Mesenchymal stem cell (in vitro differentiated cells and primary cell): ENCODE measurements around the gene COL11A1.

Source experiments
- DNase-seq: peaks from one replicate; pipeline ENCODE4 v3.0.0-alpha.2; 2013
- H2AFZ ChIP-seq: one replicate; pipeline ENCODE4 v1.6.1; 2013; ENCODE audit warnings: low read depth, mild to moderate bottlenecking, control low read depth, inconsistent platforms, low read length, moderate library complexity
- H2AK5ac ChIP-seq: 2 replicates; pipeline ENCODE4 v1.6.1; 2013; ENCODE audit warnings: low read length, moderate library complexity, mild to moderate bottlenecking, inconsistent platforms; ENCODE audit not compliant: severe bottlenecking
- H2BK120ac ChIP-seq: one replicate; pipeline ENCODE4 v1.6.1; 2013; ENCODE audit warnings: low read depth, mild to moderate bottlenecking, inconsistent platforms, low read length, moderate library complexity
- H2BK12ac ChIP-seq, 2 experiments: one replicate each; pipeline ENCODE4 v1.6.1; 2013; ENCODE audit warnings: inconsistent platforms in 2 of 2, low read length in 2 of 2, mild to moderate bottlenecking in 2 of 2, moderate library complexity in 2 of 2, control low read depth in 1 of 2
- H2BK15ac ChIP-seq: one replicate; pipeline ENCODE4 v1.6.1; 2013; ENCODE audit warnings: mild to moderate bottlenecking, low read depth, inconsistent platforms; ENCODE audit not compliant: poor library complexity, severe bottlenecking
- H2BK5ac ChIP-seq: 2 replicates; pipeline ENCODE4 v1.6.1; 2013; ENCODE audit warnings: low read depth, mild to moderate bottlenecking, low read length, control low read depth, inconsistent platforms; ENCODE audit not compliant: poor library complexity, severe bottlenecking
- H3K14ac ChIP-seq, 2 experiments: one replicate each; pipeline ENCODE4 v1.6.1; 2013; ENCODE audit warnings: inconsistent platforms in 2 of 2, low read length in 2 of 2, control low read depth in 1 of 2, mild to moderate bottlenecking in 1 of 2, moderate library complexity in 1 of 2
- H3K18ac ChIP-seq, 2 experiments: one replicate each; pipeline ENCODE4 v1.6.1; 2013; ENCODE audit warnings: inconsistent platforms in 2 of 2, low read length in 2 of 2, control low read depth in 1 of 2, low read depth in 1 of 2, mild to moderate bottlenecking in 1 of 2
- H3K23ac ChIP-seq, 2 experiments: one replicate each; pipeline ENCODE4 v1.6.1; 2013; ENCODE audit warnings: inconsistent platforms in 2 of 2, low read length in 2 of 2, mild to moderate bottlenecking in 2 of 2, moderate library complexity in 2 of 2, control low read depth in 1 of 2
- H3K27ac ChIP-seq: 2 replicates; pipeline ENCODE4 v1.5.1; 2013; ENCODE audit warnings: mild to moderate bottlenecking, moderate library complexity, low read length, control low read depth, inconsistent platforms; ENCODE audit not compliant: poor library complexity, severe bottlenecking
- H3K27me3 ChIP-seq, 2 experiments: 2 replicates each; pipeline versions ENCODE4 v1.6.1 to v1.7.0; 2013; ENCODE audit warnings: low read length in 2 of 2, mild to moderate bottlenecking in 2 of 2, moderate library complexity in 2 of 2, control low read depth in 1 of 2, inconsistent platforms in 1 of 2; ENCODE audit not compliant: control insufficient read depth in 1 of 2, insufficient read depth in 1 of 2
- H3K36me3 ChIP-seq, 2 experiments: 2 replicates each; pipeline versions ENCODE4 v1.6.1 to v1.7.0; 2013; ENCODE audit warnings: low read length in 2 of 2, control low read depth in 1 of 2, inconsistent platforms in 1 of 2, low read depth in 1 of 2, mild to moderate bottlenecking in 1 of 2; ENCODE audit not compliant: insufficient read depth in 2 of 2, control insufficient read depth in 1 of 2
- H3K4ac ChIP-seq, 2 experiments: one replicate each; pipeline ENCODE4 v1.6.1; 2013; ENCODE audit warnings: inconsistent platforms in 2 of 2, low read length in 2 of 2, mild to moderate bottlenecking in 2 of 2, moderate library complexity in 2 of 2, control low read depth in 1 of 2, low read depth in 1 of 2
- H3K4me1 ChIP-seq: 2 replicates; pipeline ENCODE4 v1.6.1; 2013; ENCODE audit warnings: low read depth, low read length, control low read depth; ENCODE audit not compliant: control insufficient read depth, insufficient read depth
- H3K4me2 ChIP-seq: 2 replicates; pipeline ENCODE4 v1.6.1; 2013; ENCODE audit warnings: low read length, mild to moderate bottlenecking, inconsistent platforms; ENCODE audit not compliant: poor library complexity, severe bottlenecking
- H3K4me3 ChIP-seq, 2 experiments: 2 replicates each; pipeline versions ENCODE4 v1.5.1 to v1.7.0; 2013; ENCODE audit warnings: low read length in 2 of 2, mild to moderate bottlenecking in 2 of 2, control low read depth in 1 of 2, low read depth in 1 of 2; ENCODE audit not compliant: insufficient read depth in 1 of 2
- H3K79me1 ChIP-seq: replicated peaks from 2 replicates; pipeline ENCODE4 v1.6.1; 2013; ENCODE audit warnings: mild to moderate bottlenecking, control low read depth, low read length, inconsistent platforms; ENCODE audit not compliant: poor library complexity, severe bottlenecking
- H3K9ac ChIP-seq: 2 replicates; pipeline ENCODE4 v1.7.0; 2013; ENCODE audit warnings: mild to moderate bottlenecking, low read length, moderate library complexity
- H3K9me3 ChIP-seq: 2 replicates; pipeline ENCODE4 v1.7.0; 2013; ENCODE audit warnings: mild to moderate bottlenecking, low read length; ENCODE audit not compliant: control insufficient read depth
- H4K8ac ChIP-seq: one replicate; pipeline ENCODE4 v1.6.1; 2013; ENCODE audit warnings: inconsistent platforms, mild to moderate bottlenecking, low read length, moderate library complexity
- H4K91ac ChIP-seq: one replicate; pipeline ENCODE4 v1.6.1; 2013; ENCODE audit warnings: mild to moderate bottlenecking, low read length, inconsistent platforms
- WGBS: methylation state at CpG from one replicate; pipeline ENCODE4 v1.1.7; 2013; ENCODE audit warnings: mixed read lengths; 5-methylcytosine and 5-hydroxymethylcytosine counted together

COL11A1 gene

GRCh38 chr1:102961549-102961948 is 146.8 kb downstream of the COL11A1 start:
- Histone ChIP-seq H2AK5ac (no peak overlapping the region), H3K9me3 (no peaks in the 10 kb centered on the region)
- 93% methylated on average over 2 of the region's 2 CpGs for WGBS

GRCh38 chr1:102954576-102954975 is 153.7 kb downstream of the COL11A1 start:
- no peak overlapping the region for H3K9ac ChIP-seq
- peaks cover 0 to 11% of the 10 kb centered on the region in 2 experiments for H3K36me3 ChIP-seq
- H3K4ac ChIP-seq, result no peak overlapping the region
- no peaks in the 10 kb centered on the region for H3K79me1 ChIP-seq
- no peak overlapping the region for H3K14ac ChIP-seq
- no peak overlapping the region for H2BK12ac ChIP-seq
- no peak overlapping the region for H3K27ac ChIP-seq
- no peak overlapping the region for H3K4me2 ChIP-seq
- no peak overlapping the region for H2AFZ ChIP-seq
- no peak overlapping the region for H3K4me3 ChIP-seq
- H2BK15ac ChIP-seq, result no peak overlapping the region
- H3K4me1 ChIP-seq, result no peaks in the 10 kb centered on the region
- no peak overlapping the region for H4K8ac ChIP-seq
- DNase-seq, result no peak
- H3K27me3 ChIP-seq, result no peaks in the 10 kb centered on the region
- WGBS, result 98% methylated on average over 14 of the region's 14 CpGs
- no peak overlapping the region for H2BK5ac ChIP-seq
- no peak overlapping the region for H2AK5ac ChIP-seq
- no peaks in the 10 kb centered on the region for H3K9me3 ChIP-seq
- H4K91ac ChIP-seq, result no peak overlapping the region
- H2BK120ac ChIP-seq, result no peak overlapping the region
- no peak overlapping the region for H3K18ac ChIP-seq
- no peak overlapping the region for H3K23ac ChIP-seq

More at GRCh38 chr1:102961549-102961948, 146.8 kb downstream of the COL11A1 start:
- Histone ChIP-seq H3K4me2 (no peak overlapping the region), H3K23ac (no peak overlapping the region), H2BK5ac (no peak overlapping the region), H3K4me1 (no peaks in the 10 kb centered on the region), H3K79me1 (peaks cover 4% of the 10 kb centered on the region), H3K36me3 (peaks cover 0 to 10% of the 10 kb centered on the region in 2 experiments), H3K4ac (no peak overlapping the region), H3K27me3 (no peaks in the 10 kb centered on the region), H2BK120ac (no peak overlapping the region), H3K9ac (no peak overlapping the region), H4K8ac (no peak overlapping the region), H4K91ac (no peak overlapping the region), H2AFZ (no peak overlapping the region), H2BK12ac (no peak overlapping the region), H3K18ac (no peak overlapping the region), H3K14ac (no peak overlapping the region), H3K27ac (no peak overlapping the region), H3K4me3 (no peak overlapping the region), H2BK15ac (no peak overlapping the region)
- DNase-seq, result no peak

GRCh38 chr1:102952400-102952799 is 155.9 kb downstream of the COL11A1 start:
- Histone ChIP-seq H3K4me1 (no peaks in the 10 kb centered on the region), H3K27ac (no peak overlapping the region), H3K4ac (no peak overlapping the region), H4K8ac (no peak overlapping the region), H3K9ac (no peak overlapping the region), H3K36me3 (peaks cover 0 to 8% of the 10 kb centered on the region in 2 experiments), H2BK5ac (no peak overlapping the region), H3K23ac (no peak overlapping the region), H3K14ac (no peak overlapping the region), H2AFZ (no peak overlapping the region), H3K79me1 (no peaks in the 10 kb centered on the region), H3K9me3 (no peaks in the 10 kb centered on the region), H4K91ac (no peak overlapping the region), H3K4me2 (no peak overlapping the region), H2BK120ac (no peak overlapping the region), H2BK15ac (no peak overlapping the region), H2AK5ac (no peak overlapping the region), H2BK12ac (no peak overlapping the region), H3K4me3 (no peak overlapping the region), H3K18ac (no peak overlapping the region), H3K27me3 (no peaks in the 10 kb centered on the region)
- no peak for DNase-seq

DNA sequence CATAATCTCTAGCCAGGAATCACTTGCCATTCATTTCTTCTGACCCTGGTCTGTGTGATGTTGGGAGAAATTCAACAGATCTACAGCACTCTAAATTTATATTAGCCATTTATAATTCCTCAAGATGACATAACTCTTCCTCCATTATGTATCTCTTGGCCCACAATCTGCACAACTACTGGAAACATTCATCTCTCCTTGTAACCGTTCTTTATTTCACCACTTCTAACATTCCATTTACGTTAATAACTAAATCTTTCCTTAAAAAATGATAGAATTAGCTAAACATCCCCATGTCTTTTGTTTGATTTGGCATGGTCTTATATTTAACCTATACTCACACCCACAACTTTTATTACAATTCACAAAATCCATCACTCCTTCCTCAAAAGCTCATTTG is 166.0 kb downstream of the COL11A1 start:
- no peaks in the 10 kb centered on the region for H3K9me3 ChIP-seq
- no peak for DNase-seq
- H2BK15ac ChIP-seq, result no peak overlapping the region
- H2BK5ac ChIP-seq, result no peak overlapping the region
- no peak overlapping the region for H3K9ac ChIP-seq
- H4K8ac ChIP-seq, result no peak overlapping the region
- H3K4me3 ChIP-seq, result no peak overlapping the region
- no peak overlapping the region for H2AK5ac ChIP-seq
- H3K14ac ChIP-seq, result no peak overlapping the region
- peaks cover 2% of the 10 kb centered on the region for H3K79me1 ChIP-seq
- H3K18ac ChIP-seq, result no peak overlapping the region
- H3K4me1 ChIP-seq, result no peaks in the 10 kb centered on the region
- no peak overlapping the region for H4K91ac ChIP-seq
- no peaks in the 10 kb centered on the region for H3K27me3 ChIP-seq
- 93% methylated on average over 2 of the region's 2 CpGs for whole genome bisulfite sequencing
- H3K4me2 ChIP-seq, result no peak overlapping the region
- no peak overlapping the region for H2BK120ac ChIP-seq
- no peak overlapping the region for H3K23ac ChIP-seq
- H2AFZ ChIP-seq, result no peak overlapping the region
- H2BK12ac ChIP-seq, result no peak overlapping the region
- no peak overlapping the region for H3K27ac ChIP-seq
- peaks cover 0 to 9% of the 10 kb centered on the region in 2 experiments for H3K36me3 ChIP-seq
- H3K4ac ChIP-seq, result no peak overlapping the region
